Neuronal stem cell (in vitro differentiated cells): Measurements from ENCODE around the gene NFXL1.
"Not testable (repeated sequence)": the region's sequence is repeated elsewhere in the genome, so short reads cannot be mapped to it uniquely, and the experiment has no call there.

ENCODE experiments used
- DNase-seq: peaks from one replicate; pipeline ENCODE4 v3.0.0-alpha.2; 2013; ENCODE audit warnings: low spot score
- H2AFZ ChIP-seq: one replicate; pipeline ENCODE4 v1.6.1; 2013; ENCODE audit warnings: mild to moderate bottlenecking, low read length, inconsistent platforms
- H2AK5ac ChIP-seq: 2 replicates; pipeline ENCODE4 v1.6.1; 2013; ENCODE audit warnings: low read depth, mild to moderate bottlenecking, inconsistent platforms, low read length, moderate library complexity, mixed read lengths
- H2BK120ac ChIP-seq: 2 replicates; pipeline ENCODE4 v1.6.1; 2013; ENCODE audit warnings: low read depth, mild to moderate bottlenecking, inconsistent platforms, low read length, moderate library complexity, mixed read lengths
- H2BK12ac ChIP-seq: one replicate; pipeline ENCODE4 v1.6.1; 2013; ENCODE audit warnings: low read length, inconsistent platforms
- H2BK15ac ChIP-seq: 2 replicates; pipeline ENCODE4 v1.6.1; 2013; ENCODE audit warnings: mild to moderate bottlenecking, low read length, inconsistent platforms, mixed read lengths
- H2BK5ac ChIP-seq: one replicate; pipeline ENCODE4 v1.6.1; 2013; ENCODE audit warnings: inconsistent platforms, mild to moderate bottlenecking, low read length, moderate library complexity
- H3K14ac ChIP-seq: one replicate; pipeline ENCODE4 v1.6.1; 2013; ENCODE audit warnings: low read length, inconsistent platforms
- H3K18ac ChIP-seq: 2 replicates; pipeline ENCODE4 v1.6.1; 2013; ENCODE audit warnings: low read length, inconsistent platforms
- H3K23ac ChIP-seq: 2 replicates; pipeline ENCODE4 v1.6.1; 2013; ENCODE audit warnings: low read depth, mild to moderate bottlenecking, mixed read lengths, low read length, inconsistent platforms; ENCODE audit not compliant: poor library complexity
- H3K27ac ChIP-seq: replicated peaks from 3 replicates; pipeline ENCODE4 v1.5.1; 2013; ENCODE audit warnings: low read length, inconsistent platforms
- H3K27me3 ChIP-seq, 3 experiments: 2 replicates each; pipeline ENCODE4 v1.6.1; 2013; ENCODE audit warnings: low read length in 3 of 3, mild to moderate bottlenecking in 2 of 3, inconsistent platforms in 1 of 3, low read depth in 1 of 3, mixed read lengths in 1 of 3, moderate library complexity in 1 of 3; ENCODE audit not compliant: control insufficient read depth in 3 of 3, insufficient read depth in 3 of 3
- H3K36me3 ChIP-seq, 2 donors: replicated peaks in 1 of 2; 2 replicates each; pipeline ENCODE4 v1.6.1; 2013; ENCODE audit warnings: low read length in 2 of 2; ENCODE audit not compliant: control insufficient read depth in 2 of 2, insufficient read depth in 2 of 2
- H3K4ac ChIP-seq: 2 replicates; pipeline ENCODE4 v1.6.1; 2013; ENCODE audit warnings: inconsistent platforms, mild to moderate bottlenecking, low read length, moderate library complexity
- H3K4me1 ChIP-seq, 2 donors: 1 replicate in 1 of 2; 2 replicates in 1 of 2; pipeline ENCODE4 v1.6.1; 2013; ENCODE audit warnings: low read length in 2 of 2, low read depth in 1 of 2; ENCODE audit not compliant: control insufficient read depth in 2 of 2, insufficient read depth in 1 of 2
- H3K4me2 ChIP-seq: one replicate; pipeline ENCODE4 v1.6.1; 2013; ENCODE audit warnings: mild to moderate bottlenecking, low read length, inconsistent platforms; ENCODE audit not compliant: insufficient read depth, poor library complexity, severe bottlenecking
- H3K4me3 ChIP-seq, 2 donors: 2 replicates each; pipeline ENCODE4 v1.5.1; 2013; ENCODE audit warnings: low read length in 2 of 2, mild to moderate bottlenecking in 2 of 2, inconsistent platforms in 1 of 2, moderate library complexity in 1 of 2
- H3K79me1 ChIP-seq: one replicate; pipeline ENCODE4 v1.6.1; 2013; ENCODE audit warnings: low read depth, mild to moderate bottlenecking, inconsistent platforms, low read length, moderate library complexity
- H3K9ac ChIP-seq: one replicate; pipeline ENCODE4 v1.6.1; 2013; ENCODE audit warnings: mild to moderate bottlenecking, low read depth, low read length, inconsistent platforms; ENCODE audit not compliant: poor library complexity
- H3K9me3 ChIP-seq, 2 donors: replicated peaks in 1 of 2; 2 replicates each; pipeline versions ENCODE3 to v1.6.1; 2013; ENCODE audit warnings: low read length in 2 of 2, mild to moderate bottlenecking in 2 of 2, inconsistent platforms in 1 of 2, low read depth in 1 of 2, mixed read lengths in 1 of 2, moderate library complexity in 1 of 2; ENCODE audit not compliant: control insufficient read depth in 2 of 2, insufficient read depth in 1 of 2
- H4K8ac ChIP-seq: one replicate; pipeline ENCODE4 v1.6.1; 2013; ENCODE audit warnings: low read depth, mild to moderate bottlenecking, inconsistent platforms, low read length, moderate library complexity
- H4K91ac ChIP-seq: one replicate; pipeline ENCODE4 v1.6.1; 2013; ENCODE audit warnings: low read length, low read depth, mild to moderate bottlenecking, inconsistent platforms; ENCODE audit not compliant: poor library complexity
- WGBS, 2 donors: extraction: QIAGEN DNeasy Blood & Tissue Kit; methylation state at CpG; one replicate each; pipeline ENCODE4 v1.1.7; 2013; ENCODE audit warnings: missing lambda C conversion rate in 2 of 2, mixed read lengths in 1 of 2; ENCODE audit not compliant: insufficient read length in 2 of 2, insufficient replicate concordance in 1 of 2; ENCODE audit errors: extremely low coverage in 2 of 2; 5-methylcytosine and 5-hydroxymethylcytosine counted together

NFXL1 gene

DNA sequence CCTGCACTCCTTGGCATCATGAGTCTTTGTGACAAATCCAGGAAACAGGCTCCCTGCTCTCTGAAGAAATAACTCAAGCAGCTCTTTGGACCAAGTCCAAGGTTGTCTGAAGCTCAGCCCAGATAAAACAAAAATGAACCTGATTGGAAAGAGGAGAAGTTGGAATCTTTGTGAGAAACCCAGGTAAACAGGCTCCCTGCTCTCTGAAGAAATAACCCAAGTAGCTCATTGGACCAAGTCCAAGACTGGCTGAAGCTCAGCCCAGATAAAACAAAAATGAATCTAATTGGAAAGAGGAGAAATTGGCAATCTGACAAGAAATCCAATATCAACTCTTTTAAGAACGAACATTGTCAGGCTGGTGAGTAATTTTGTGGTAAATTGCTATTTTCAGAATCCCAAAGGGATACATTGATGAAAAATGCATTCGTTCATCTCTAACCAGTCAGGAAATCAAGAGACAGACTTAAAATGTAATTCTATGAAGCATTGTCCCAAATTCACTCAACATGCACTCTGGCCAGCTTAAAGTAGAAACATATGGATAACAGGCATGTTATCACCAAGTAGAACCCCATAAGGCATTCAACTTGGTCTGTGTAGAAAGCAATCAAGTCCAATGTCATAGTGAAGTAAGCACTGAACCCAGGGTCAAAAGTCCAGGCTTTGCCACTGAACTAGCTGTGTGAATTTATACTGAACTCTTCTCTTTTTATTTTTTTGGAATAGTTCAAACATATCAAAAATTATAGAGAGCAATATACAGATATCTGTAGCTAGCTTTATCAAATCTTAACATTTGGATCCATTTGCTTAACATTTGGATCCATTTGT, 16.8 kb upstream of the NFXL1 start:
- Histone ChIP-seq H3K9ac (no peak overlapping the region), H3K4me3 (no peak overlapping the region), H3K27ac (no peak overlapping the region), H2AFZ (no peak overlapping the region), H3K9me3 (no peaks in the 10 kb centered on the region), H2BK12ac (no peak overlapping the region), H4K8ac (no peak overlapping the region), H3K4me2 (no peak overlapping the region), H2AK5ac (no peak overlapping the region), H2BK120ac (no peak overlapping the region), H2BK15ac (no peak overlapping the region), H3K79me1 (no peaks in the 10 kb centered on the region), H3K27me3 (peaks cover 0 to 11% (median 0%) of the 10 kb centered on the region in 3 experiments), H3K18ac (no peak overlapping the region), H3K36me3 (no peaks in the 10 kb centered on the region), H4K91ac (no peak overlapping the region), H3K23ac (no peak overlapping the region), H3K14ac (no peak overlapping the region), H2BK5ac (no peak overlapping the region), H3K4ac (no peak overlapping the region), H3K4me1 (peaks cover 1 to 3% of the 10 kb centered on the region in 2 donors)
- no peak for DNase-seq
- WGBS, 2 donors = no CpG with 5 or more reads among the region's 2 CpGs

DNA sequence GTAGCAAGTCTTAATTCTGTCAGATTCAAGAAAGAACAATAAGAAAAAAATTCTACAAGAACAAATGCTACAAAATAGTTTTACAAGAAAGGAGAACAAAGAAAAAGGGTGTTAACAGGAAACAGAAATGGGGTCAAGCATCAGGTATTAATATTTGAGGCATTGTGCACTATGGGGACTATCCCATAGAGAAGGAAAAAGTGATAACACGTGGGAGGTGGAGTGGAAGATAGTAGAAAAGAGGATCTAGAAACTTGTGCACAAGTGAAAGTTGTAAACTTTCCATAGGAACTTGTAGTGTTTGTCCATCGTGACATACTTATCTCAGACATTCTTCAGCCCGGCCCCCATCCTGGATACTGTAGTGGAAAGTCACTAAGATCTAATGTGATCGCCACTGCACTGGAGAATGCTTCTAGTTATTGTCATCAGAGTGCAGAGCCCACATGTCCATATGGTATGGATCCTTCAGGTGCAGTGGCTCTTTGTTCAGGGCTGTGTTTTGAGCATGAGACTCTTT, 15.4 kb upstream of the NFXL1 start:
- Histone ChIP-seq H3K23ac (no peak overlapping the region), H4K8ac (no peak overlapping the region), H2BK15ac (no peak overlapping the region), H3K4ac (no peak overlapping the region), H3K4me3 (no peak overlapping the region), H2BK12ac (no peak overlapping the region), H3K4me2 (no peak overlapping the region), H3K79me1 (no peaks in the 10 kb centered on the region), H3K27ac (no peak overlapping the region), H3K9ac (no peak overlapping the region), H3K36me3 (no peaks in the 10 kb centered on the region), H3K14ac (no peak overlapping the region), H4K91ac (no peak overlapping the region), H3K27me3 (peaks cover 0 to 10% (median 0%) of the 10 kb centered on the region in 3 experiments), H3K9me3 (no peaks in the 10 kb centered on the region), H3K18ac (no peak overlapping the region), H2BK5ac (no peak overlapping the region), H2AK5ac (no peak overlapping the region), H3K4me1 (peaks cover 1 to 3% of the 10 kb centered on the region in 2 donors), H2AFZ (no peak overlapping the region), H2BK120ac (no peak overlapping the region)
- no CpG with 5 or more reads among the region's 4 CpGs for WGBS, 2 donors
- DNase-seq = no peak

- H2BK15ac ChIP-seq = no peak overlapping the region
- WGBS, 2 donors = no CpG with 5 or more reads among the region's 15 CpGs
These were observed 12.4 kb upstream of the NFXL1 start for GRCh38 chr4:47926667-47927258.

DNA sequence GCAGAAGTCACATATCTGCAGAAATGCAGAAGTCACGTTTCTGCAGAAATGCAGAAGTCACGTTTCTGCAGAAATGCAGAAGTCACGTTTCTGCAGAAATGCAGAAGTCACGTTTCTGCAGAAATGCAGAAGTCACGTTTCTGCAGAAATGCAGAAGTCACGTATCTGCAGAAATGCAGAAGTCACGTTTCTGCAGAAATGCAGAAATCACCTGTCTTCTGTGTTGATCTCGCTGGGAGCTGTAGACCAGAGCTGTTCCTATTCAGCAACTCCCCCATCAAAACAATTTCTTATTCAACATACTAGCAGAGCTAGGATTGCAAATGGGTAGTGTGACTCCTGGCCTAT, 8.9 kb upstream of the NFXL1 start:
- not testable (repeated sequence) for H2AK5ac ChIP-seq, DNase-seq, H2BK12ac ChIP-seq, H3K4me3 ChIP-seq, H3K9me3 ChIP-seq, H3K4me2 ChIP-seq, H3K27ac ChIP-seq, H3K79me1 ChIP-seq, H3K4me1 ChIP-seq, H3K9ac ChIP-seq, H2BK15ac ChIP-seq, H3K4ac ChIP-seq, H2BK5ac ChIP-seq, H3K27me3 ChIP-seq, H3K23ac ChIP-seq, H4K8ac ChIP-seq, H3K14ac ChIP-seq, H3K36me3 ChIP-seq, H2BK120ac ChIP-seq, H4K91ac ChIP-seq, H2AFZ ChIP-seq, H3K18ac ChIP-seq
- WGBS, 2 donors = no CpG with 5 or more reads among the region's 8 CpGs

More at GRCh38 chr4:47926667-47927258, 12.4 kb upstream of the NFXL1 start:
- no peak overlapping the region for H3K14ac ChIP-seq
- DNase-seq = peak; percentile 54
- H2AFZ ChIP-seq = peak overlapping the region; percentile 89
- no peak overlapping the region for H2BK12ac ChIP-seq
- H2AK5ac ChIP-seq = no peak overlapping the region
- peak overlapping the region; percentile 68 for H4K8ac ChIP-seq
- no peak overlapping the region for H4K91ac ChIP-seq
- no peaks in the 10 kb centered on the region for H3K36me3 ChIP-seq
- peak overlapping the region in 1 of 2 donors; percentile 49 for H3K4me3 ChIP-seq
- H3K9me3 ChIP-seq = no peaks in the 10 kb centered on the region
- peaks cover 1 to 5% of the 10 kb centered on the region in 2 donors for H3K4me1 ChIP-seq
- H3K4ac ChIP-seq = no peak overlapping the region
- peak overlapping the region; percentile 48 for H3K4me2 ChIP-seq
- no peak overlapping the region for H2BK5ac ChIP-seq
- H2BK120ac ChIP-seq = no peak overlapping the region
- no peak overlapping the region for H3K23ac ChIP-seq
- H3K9ac ChIP-seq = peak overlapping the region; percentile 50
- no peak overlapping the region for H3K27ac ChIP-seq
- H3K27me3 ChIP-seq = peaks cover 0 to 10% (median 0%) of the 10 kb centered on the region in 3 experiments
- no peaks in the 10 kb centered on the region for H3K79me1 ChIP-seq
- no peak overlapping the region for H3K18ac ChIP-seq
